ENCODE results near the gene ZNF780A. TPM values are rescaled to one million over a fixed set of nuclear protein-coding genes. Genes with fewer than 3 reads are reported as not detected.

Gene ZNF780A
- 10 to 100 TPM; 15.9 to 17.7 (median 17.3) TPM for total RNA-seq
- long read RNA-seq, donor 1, partial matches to known transcripts = 0 of 6 reads
- long read RNA-seq, donor 1, other reads (novel, unspliced or antisense) = 3 of 6 reads
- long read RNA-seq, donor 2, partial matches to known transcripts = 0 of 3 reads
- long read RNA-seq, donor 2, other reads (novel, unspliced or antisense) = 1 of 3 reads

- H3K36me3 ChIP-seq (ENCODE audit: low read depth) = no peaks in the 10 kb centered on the region
- intact Hi-C loops (cut with DNase I, micrococcal nuclease) = no loop called here
- peaks cover 9% of the 10 kb centered on the region for H3K4me1 ChIP-seq (ENCODE audit: low read depth)
- no peaks in the 10 kb centered on the region for H3K9me3 ChIP-seq
- ATAC-seq (peak; percentile 97), DNase-seq (peak; percentile 82 to 86 (median 86))
- no peak for TF ChIP-seq CTCF (IDR thresholded peaks at IDR 0.05)
- peak within 1 kb of the TSS; percentile 56 for H3K4me3 ChIP-seq
Measured at GRCh38 chr19:40090241-40091204, at the start of gene ZNF780A. Gene ZNF780A, minus strand, starts transcription at chr19:40090943. Its CDS starts 6,190 bp downstream, at chr19:40084753.

GRCh38 chr19:40139533-40140287 lies 49.0 kb upstream of the ZNF780A start:
- H3K9me3 ChIP-seq = no peaks in the 10 kb centered on the region
- intact Hi-C loops (cut with DNase I, micrococcal nuclease) = loop anchor here (5.0 to 10.0 kb wide), 2 partner anchors 83 to 85 kb away; partner anchors contain the start of gene CCNP (in 1 of the 2)
- H3K4me1 ChIP-seq (ENCODE audit: low read depth) = no peaks in the 10 kb centered on the region
- peak in 1 of 3 donors; percentile 13 for DNase-seq
- peak; percentile 64 for ATAC-seq
- TF ChIP-seq CTCF (IDR thresholded peaks at IDR 0.05) = no peak
- H3K36me3 ChIP-seq (ENCODE audit: low read depth) = no peaks in the 10 kb centered on the region
- no peak overlapping the region for H3K4me3 ChIP-seq

GRCh38 chr19:40136818-40137217 lies 46.1 kb upstream of the ZNF780A start:
- TF ChIP-seq CTCF (IDR thresholded peaks at IDR 0.05) = no peak
- Histone ChIP-seq H3K36me3 (ENCODE audit: low read depth) (no peaks in the 10 kb centered on the region), H3K4me1 (ENCODE audit: low read depth) (no peaks in the 10 kb centered on the region), H3K4me3 (no peak overlapping the region), H3K9me3 (no peaks in the 10 kb centered on the region)
- intact Hi-C loops (cut with DNase I, micrococcal nuclease) = no loop called here
- no peak for DNase-seq
- ATAC-seq = no peak

GRCh38 chr19:40134866-40135265 lies 44.1 kb upstream of the ZNF780A start:
- intact Hi-C loops (cut with DNase I, micrococcal nuclease) = no loop called here
- DNase-seq (no peak), ATAC-seq (no peak)
- Histone ChIP-seq H3K36me3 (ENCODE audit: low read depth) (no peaks in the 10 kb centered on the region), H3K4me1 (ENCODE audit: low read depth) (no peaks in the 10 kb centered on the region), H3K4me3 (no peak overlapping the region), H3K9me3 (no peaks in the 10 kb centered on the region)
- TF ChIP-seq CTCF (IDR thresholded peaks at IDR 0.05) = no peak

GRCh38 chr19:40133491-40133890 lies 42.7 kb upstream of the ZNF780A start:
- Histone ChIP-seq H3K9me3 (no peaks in the 10 kb centered on the region), H3K36me3 (ENCODE audit: low read depth) (no peaks in the 10 kb centered on the region), H3K4me1 (ENCODE audit: low read depth) (no peaks in the 10 kb centered on the region), H3K4me3 (no peak overlapping the region)
- intact Hi-C loops (cut with DNase I, micrococcal nuclease) = no loop called here
- ATAC-seq (no peak), DNase-seq (no peak)
- no peak for TF ChIP-seq CTCF (IDR thresholded peaks at IDR 0.05)
